Mucosa of gallbladder (tissue), 1 donor: ENCODE measurements around the gene WDR11. TPM values are rescaled to one million over a fixed set of nuclear protein-coding genes. Genes with fewer than 3 reads are reported as not detected.
A peak's percentile ranks its signal among the peaks of the same experiment; 100 is the strongest.

Experiments
- DNase-seq: peaks from one replicate; pipeline ENCODE4 v3.0.0-alpha.2; 2020; ENCODE audit warnings: low spot score
- total RNA-seq: library from RNA; stranded (reverse); gene quantifications from one replicate; pipeline ENCODE4 v1.2.1, GENCODE V29; 2021
- donor health status: DM: no; HTN: no; CAD: no.

WDR11 gene
- total RNA-seq, 1 donor from 2014 or later: 44.5 TPM

GRCh38 chr10:120841522-120842189, 9.5 kb upstream of the WDR11 start:
- no peak for DNase-seq

DNA sequence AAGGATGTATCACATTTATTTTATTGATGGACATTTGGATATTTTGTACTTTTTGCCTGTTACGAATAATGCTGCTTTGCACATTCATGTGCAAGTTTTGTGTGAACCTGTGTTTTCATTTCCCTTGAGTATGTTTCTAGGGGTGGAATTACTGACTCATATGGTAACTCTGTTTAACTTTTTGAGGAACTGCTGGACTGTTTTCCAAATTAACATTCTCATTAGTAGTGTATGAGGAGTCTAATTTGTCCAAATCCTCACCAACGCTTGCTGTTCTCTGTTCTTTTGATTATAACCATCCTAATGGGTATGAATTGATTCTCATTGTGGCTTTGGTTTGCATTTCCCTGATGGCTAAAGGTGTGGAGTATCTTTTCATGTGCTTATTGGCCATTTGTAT, 3.2 kb downstream of the WDR11 start:
- DNase-seq: no peak

DNA sequence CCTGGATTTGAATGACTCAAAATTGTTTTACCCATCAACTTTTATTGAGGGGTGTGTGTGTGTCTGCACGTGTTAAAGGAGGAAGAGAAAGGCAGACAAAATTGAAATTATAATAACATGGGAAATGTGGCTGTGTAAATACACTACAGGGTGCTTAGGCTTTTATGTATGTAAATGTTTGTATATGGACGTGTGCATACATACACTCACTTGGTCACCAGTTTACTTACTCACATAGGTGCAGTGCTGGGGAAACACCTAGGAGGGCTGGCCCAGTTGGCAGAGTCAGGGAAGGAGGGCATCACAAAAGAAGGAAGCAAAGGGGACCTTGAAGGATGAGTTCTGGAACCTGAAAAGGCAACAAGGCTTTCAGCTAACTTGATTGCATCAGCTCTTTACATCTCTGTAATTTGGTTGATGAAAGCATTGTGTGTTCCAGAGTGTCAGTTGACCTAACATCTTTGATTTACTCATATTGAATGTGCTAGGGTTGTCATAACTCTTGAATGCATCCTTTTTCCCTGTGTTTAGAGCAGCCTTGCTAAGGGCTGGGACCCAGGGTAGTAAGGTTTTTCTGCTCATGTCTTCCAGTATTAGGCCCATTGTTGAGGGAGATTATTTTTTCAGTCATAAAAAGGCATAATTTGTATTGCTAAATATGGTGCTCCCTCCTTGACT, 10.2 kb downstream of the WDR11 start:
- DNase-seq: no peak

- DNase-seq: no peak
Measured at GRCh38 chr10:120873741-120874140, 22.6 kb downstream of the WDR11 start.

- DNase-seq: no peak
Measured at GRCh38 chr10:120883071-120883470, 31.9 kb downstream of the WDR11 start.

- DNase-seq: no peak
Measured at GRCh38 chr10:120887482-120887881, 36.3 kb downstream of the WDR11 start.

- DNase-seq: no peak
Measured at GRCh38 chr10:120891365-120891764, 40.2 kb downstream of the WDR11 start.

DNA sequence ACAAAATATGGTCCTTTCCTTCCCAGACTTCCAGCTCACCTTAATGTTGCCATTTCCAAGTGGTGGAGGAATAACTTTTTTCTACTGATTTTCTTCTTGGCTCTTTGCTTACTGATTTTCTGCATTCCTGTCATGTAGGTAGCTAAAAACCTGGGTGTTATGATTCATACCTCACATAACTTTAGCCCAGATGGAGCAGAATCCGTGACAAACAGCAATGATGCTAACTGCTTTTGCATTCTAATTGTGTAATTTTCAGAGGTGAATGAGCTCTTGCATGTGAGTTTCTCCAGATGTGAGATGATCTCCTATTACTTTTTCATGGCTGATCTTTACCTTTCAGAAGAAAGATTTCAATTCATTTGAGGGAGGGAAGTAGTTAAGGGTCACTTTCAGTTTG, 43.4 kb downstream of the WDR11 start:
- no peak for DNase-seq

GRCh38 chr10:120897343-120897742, 46.2 kb downstream of the WDR11 start:
- no peak for DNase-seq

DNA sequence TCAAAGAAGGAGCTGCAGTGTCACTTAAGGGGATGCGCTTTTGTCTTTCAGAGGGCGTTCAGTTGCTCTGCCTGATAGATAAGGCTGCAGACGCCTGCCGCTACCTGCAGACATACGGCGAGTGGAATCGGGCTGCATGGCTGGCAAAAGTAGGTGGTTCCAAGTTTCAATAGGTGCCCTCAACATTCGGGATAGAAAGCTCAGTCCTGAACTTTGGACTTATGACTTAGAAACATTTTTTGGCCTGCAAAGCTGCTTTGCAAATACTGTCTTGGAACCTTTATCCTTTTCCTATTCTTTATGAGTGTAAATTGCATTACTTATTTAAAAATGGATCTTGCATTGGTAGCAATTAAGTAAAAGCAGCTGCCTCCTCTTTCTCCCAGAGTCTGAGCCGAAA, 54.1 kb downstream of the WDR11 start:
- no peak for DNase-seq

- no peak for DNase-seq
Measured at GRCh38 chr10:120917521-120918250, 66.5 kb downstream of the WDR11 start.

GRCh38 chr10:120923886-120924285, 72.7 kb downstream of the WDR11 start:
- DNase-seq: peak; percentile 4

DNA sequence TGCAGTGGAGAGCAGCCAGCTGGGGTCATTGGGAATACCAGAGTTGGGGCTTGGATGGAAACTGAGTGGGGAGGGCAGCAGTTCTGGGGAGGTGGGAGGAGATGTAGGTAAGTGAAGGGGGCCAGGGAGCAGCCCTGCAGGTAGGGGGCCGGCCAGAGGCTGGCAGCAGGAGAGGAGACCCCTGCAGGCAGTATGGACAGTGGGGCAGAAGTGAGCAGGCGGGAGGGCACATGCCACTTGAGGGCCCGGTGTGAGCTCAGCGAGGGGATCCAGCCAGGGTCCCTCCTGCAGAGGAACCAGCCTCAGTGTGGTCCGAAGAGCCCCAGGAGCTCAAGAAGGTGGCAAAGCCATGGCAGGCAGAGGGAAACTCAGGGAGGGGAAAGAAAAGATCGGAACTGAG, 75.4 kb downstream of the WDR11 start:
- DNase-seq: peak; percentile 1

- DNase-seq: peak; percentile 5
Measured at GRCh38 chr10:120927352-120927751, 76.2 kb downstream of the WDR11 start.

GRCh38 chr10:120929166-120929565, 78.0 kb downstream of the WDR11 start:
- DNase-seq: peak; percentile 1

DNA sequence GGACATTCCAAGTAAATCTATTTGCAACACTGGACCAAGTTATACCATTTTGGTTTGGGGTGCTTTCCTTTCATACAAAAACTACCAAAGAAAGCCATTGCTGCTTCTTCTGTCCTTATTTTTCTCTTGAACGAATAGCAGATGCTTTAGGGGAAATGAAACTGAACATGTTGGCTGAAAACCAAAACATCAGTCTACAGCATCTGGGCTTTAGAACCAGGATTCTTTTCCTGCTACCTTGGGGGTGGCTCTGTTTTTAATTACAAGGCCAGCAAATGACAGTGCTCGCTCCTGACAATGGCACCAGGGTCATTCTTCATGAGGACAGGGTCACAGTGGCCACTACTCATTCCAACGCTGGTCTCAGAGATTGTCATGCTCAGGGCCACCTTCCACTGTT, 80.3 kb downstream of the WDR11 start:
- peak; percentile 2 for DNase-seq

DNA sequence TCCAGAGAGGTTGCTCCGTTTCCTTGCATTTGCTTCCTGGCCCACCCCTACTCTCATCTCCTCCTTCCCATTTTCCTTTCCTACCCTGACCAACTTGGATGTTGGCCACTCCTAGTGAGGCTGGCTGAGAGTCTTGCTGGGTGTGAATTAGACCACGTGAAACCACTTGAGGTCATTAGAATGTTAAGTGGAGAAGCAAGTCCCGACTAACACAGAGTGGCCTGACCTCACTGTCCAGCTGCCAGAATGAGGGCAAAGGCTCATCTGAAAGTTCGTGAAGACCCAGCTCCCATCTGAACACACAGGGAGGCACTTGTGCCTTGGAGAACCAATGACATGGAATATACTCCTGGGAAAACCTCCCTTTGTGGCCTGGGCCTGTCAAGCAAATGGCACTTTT, 80.8 kb downstream of the WDR11 start:
- peak; percentile 4 for DNase-seq

GRCh38 chr10:120938822-120939221, 87.7 kb downstream of the WDR11 start:
- DNase-seq: no peak

DNA sequence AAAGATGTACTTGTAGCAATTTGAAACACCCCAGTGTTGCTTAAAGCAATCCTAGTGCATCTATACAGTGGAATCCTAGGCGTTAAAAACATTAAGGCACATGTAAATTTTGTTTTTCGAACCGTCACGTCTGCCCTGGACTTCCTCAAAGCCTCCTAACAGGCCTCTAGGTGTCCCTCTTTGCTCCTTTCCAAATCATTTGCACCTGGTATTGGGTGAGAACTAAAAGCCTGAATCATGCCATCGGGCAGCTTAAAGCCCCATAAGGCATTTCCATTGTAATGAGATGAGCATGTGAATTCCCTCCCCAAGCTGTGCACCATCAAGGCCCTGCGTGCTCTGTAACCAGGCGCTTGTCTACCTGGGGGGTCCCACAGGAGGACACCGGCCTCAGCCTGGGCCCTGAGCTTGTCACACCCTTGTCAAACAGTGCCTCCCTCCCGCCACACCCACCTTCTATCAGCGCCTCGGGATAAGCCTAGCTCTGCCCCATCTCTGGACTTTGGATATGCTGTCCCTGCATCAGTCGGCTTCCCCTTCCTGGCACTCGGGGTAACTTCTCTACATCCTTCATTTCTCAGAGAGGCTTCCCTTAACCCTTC, 89.2 kb downstream of the WDR11 start:
- no peak for DNase-seq

GRCh38 chr10:120941501-120941900, 90.3 kb downstream of the WDR11 start:
- no peak for DNase-seq

DNA sequence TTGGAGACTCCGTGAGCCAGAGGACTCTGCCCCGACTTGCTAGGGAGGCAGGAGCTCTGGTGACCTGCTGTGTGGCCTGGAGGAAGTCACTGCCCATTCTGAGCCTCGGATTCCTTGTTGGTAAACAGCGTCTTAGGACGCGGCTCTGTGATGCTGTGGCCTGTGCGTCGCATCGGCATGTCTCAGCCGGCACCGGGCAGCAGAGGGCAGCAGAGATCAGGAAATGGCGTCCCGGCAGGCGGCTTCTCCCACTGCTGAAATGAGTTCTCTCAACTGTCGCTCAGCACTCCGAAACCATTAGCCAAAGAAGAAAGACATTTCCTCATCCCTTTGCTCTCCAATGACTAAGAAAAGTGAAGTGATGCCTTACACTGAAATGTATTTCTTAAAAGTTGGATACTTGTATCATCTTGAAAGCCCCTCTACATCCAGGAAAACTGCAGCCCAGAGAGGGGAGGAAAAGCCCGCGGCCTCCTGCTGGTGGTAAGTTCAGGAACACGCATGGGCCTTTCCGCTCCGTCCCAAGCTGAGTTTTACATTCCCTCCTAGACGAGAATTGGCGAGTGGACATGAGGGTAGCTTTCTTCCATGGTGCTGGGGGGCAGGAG, 91.7 kb downstream of the WDR11 start:
- DNase-seq: peak; percentile 80

DNA sequence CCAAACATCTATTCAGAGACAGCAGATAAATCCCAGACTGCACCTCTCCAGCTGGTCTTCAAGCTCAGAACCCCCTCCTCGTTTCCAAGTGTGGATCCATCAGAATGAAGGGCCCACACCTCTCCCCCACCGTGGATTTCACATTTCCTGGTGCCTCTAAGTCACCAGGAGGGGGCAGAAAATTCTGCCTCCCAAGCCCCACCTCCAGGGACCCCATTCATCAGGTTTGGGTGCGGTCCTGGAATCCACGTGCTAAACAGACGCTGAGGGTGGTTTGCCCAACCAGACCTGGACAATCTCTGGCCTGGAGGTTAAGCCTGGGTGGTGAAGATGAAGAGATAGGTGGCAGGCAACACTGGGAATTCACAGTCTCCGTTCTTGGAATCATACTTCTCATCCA, 92.4 kb downstream of the WDR11 start:
- DNase-seq: no peak
